GM21515 (cell line): Measurements from ENCODE around the gene CEP70.

Experiments
- ATAC-seq: cut with Tn5 transposase; IDR thresholded peaks from one replicate; pipeline ENCODE4 v1.9.1; 2021; ENCODE audit not compliant: unreplicated experiment

Gene CEP70

DNA sequence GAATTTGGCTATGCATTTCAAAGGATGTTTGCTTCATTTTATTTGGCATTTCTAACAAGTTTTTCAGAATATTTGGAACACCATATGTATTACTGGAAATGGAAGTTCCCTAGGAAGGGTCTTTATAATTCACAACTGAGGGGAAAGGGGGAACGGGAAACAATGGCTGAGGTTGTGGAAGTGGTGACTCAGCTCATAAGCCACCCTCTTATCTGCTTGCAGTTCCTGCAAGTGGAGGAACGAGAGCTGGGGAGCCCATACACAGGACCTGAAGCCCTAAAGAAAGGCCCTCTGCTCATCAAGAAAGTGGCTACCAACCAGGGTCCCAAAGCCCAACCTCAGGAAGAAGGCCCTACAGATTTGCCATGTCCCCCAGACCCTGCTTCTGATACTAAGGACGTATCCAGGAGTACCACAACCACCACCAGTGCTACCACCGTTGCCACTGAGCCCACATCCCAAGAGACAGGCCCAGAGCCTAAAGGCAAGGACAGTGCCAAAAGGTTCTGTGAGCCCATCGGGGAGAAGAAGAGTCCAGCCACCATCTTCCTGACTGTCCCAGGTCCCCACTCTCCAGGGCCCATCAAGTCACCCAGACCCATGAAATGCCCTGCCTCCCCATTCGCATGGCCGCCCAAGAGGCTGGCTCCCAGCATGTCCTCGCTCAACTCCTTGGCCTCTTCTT is 121.8 kb downstream of the CEP70 start:
- no peak for ATAC-seq

DNA sequence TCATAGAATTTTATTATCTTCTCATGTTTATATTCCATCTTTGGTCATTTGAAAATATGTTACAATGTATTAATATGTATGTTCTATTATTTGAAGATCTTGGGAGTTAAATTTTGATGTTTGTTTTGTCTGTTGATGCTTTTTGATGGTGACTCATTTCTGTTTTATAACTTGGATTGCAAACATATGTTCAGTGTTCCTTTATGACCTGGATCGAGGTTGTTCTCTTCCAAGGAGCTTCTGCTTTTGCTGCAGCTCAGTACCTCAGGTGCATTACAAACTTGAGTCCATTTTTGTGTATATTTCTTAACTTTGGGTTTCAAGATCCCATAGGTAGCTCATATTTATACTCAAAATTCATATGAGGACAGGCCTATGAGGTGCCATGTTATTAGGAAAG is 122.6 kb downstream of the CEP70 start:
- ATAC-seq = no peak

DNA sequence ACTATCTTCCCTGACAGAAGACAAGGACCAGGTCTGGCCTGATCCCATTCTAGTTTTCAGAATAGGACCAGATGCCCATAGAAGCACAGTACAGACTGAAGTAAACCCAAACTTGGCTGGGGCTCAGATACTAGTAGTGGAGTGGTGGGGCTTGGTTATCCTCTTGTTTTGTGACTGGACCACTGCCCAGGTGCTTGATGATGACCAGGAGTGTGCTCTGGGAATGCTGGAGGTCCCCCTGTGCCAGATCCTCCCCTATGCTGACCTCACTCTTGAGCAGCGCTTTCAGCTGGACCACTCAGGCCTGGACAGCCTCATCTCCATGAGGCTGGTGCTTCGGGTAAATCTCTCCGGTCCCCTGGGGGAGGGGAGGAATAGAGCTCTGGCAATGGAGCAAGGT is 123.4 kb downstream of the CEP70 start:
- no peak for ATAC-seq

DNA sequence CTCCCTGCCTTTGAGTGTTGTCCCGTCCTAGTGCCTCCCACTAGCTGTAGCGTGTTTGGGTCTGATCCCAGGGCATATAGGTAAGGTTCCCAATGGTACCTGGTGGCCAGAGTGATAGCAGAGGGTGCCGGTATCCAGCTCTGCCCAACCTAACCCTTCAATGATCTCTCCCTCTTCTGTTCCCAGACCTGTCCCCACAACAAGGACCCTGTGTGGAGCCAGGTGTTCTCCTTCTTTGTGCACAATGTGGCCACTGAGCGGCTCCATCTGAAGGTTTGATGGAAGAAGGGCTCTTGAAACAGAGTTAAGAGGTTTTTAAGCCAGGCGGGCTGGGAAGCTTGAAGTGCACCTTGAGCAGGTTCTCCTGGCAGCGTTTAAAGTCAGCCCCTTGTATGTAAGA is 124.2 kb downstream of the CEP70 start:
- ATAC-seq = no peak

DNA sequence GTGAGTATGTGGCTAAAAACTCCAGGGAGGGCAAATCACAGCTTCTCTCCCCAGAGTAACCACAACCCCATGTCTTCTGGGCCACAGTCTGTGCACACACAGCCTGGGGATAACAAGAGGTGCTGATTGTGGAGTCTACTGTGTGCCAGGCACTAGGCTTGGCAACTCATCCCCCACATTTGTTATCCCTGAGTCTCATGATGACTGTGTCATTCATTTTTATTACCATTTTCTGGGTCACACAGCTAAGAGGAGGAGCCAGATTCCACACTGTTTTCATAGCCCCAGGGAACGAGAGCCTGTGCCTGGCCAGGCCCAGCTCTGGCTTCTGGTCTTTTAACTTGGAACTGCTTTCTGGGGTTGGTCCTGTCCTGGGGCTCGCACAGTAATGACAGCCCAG is 125.2 kb downstream of the CEP70 start:
- ATAC-seq = no peak

DNA sequence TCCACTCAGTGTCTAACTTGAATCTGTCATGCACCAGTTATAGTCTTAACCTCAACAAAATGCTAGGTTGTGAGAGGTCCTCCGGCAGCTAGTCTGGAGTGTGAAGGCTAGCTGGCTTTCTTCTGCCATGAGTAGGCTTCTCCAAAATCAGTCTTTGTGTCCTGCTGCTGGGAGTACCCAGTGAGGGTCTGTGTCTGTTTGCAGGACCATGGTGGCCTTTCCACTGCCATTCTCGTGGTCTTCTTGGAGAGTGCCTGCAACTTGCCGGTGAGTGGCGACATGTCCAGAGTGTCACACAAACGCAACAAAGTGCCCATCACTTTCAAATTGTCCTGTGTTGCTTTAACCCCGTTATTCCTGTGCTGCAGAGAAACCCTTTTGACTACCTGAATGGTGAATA is 125.6 kb downstream of the CEP70 start:
- no peak for ATAC-seq

DNA sequence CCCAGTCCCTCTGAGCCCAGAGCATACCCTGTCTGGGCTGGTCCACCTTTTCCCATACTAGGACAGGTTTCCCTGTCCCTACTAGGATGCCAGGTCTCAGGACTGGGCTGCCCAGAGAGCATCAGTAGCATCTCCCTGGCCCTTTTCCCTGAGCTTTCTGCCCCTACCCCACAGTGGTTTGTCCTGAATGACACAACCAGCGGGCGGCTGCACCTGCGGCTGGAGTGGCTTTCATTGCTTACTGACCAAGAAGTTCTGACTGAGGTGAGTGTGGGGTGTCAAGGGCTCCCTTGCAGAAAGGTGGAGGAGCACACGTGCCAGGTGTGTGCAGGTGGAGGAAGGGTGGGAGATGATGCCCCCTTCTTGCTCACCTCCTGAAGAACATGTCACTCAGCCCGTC is 126.1 kb downstream of the CEP70 start:
- no peak for ATAC-seq

DNA sequence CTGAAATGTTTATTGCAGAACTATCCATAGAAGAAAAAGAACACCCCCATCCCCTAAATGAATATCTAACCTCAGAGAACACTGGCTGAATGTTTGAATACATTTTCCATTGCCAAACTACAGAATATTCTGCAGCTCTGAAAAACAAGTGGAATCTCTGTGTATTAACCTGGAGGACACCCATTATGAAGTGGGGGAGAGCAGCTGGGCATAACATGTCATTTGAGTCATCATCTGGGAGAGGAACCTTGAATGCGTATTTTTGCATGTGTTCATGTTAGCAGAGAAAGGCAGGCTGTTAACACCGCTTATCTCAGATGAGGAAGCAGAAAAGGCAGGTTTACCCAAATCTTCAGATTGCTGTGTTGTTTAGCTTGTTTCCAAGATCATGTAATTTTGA is 128.1 kb downstream of the CEP70 start:
- ATAC-seq = no peak

DNA sequence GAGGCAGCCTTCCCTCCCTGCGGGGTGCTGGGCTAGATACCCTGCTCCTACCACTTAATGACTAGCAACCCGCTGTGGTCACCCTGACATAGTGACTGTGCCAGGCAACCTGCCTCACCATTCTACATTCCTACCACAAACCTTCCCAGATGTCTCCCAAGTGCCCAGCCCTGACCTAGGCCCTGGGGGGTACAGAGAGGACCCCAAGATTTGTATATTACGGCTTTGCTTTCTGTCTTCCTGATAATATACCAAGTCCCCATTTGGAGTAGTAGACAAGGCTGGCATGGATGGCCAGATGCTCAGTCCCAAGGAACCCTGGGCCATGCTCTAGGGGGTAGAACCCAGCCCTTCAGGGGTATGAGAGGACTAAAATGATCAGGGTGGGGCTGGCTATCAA is 128.6 kb downstream of the CEP70 start:
- no peak for ATAC-seq

DNA sequence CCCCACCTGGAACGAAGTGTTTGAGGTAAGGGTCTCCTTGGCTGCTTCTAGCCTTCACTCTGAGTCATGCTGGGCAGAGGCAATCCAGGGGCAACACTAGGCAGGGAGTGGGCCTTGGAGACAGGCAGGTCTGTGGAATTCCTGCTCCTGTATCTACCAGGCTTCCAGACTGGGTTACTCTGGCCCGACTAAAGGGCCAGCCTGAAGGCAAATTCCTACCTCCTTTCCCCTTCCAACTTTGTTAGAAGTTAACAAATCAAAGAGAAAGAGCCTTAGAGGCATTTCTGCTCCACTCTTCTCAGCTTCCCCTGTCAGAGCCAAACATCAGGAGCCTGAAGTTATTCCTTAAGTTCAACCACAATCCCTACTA is 129.6 kb downstream of the CEP70 start:
- ATAC-seq = no peak

DNA sequence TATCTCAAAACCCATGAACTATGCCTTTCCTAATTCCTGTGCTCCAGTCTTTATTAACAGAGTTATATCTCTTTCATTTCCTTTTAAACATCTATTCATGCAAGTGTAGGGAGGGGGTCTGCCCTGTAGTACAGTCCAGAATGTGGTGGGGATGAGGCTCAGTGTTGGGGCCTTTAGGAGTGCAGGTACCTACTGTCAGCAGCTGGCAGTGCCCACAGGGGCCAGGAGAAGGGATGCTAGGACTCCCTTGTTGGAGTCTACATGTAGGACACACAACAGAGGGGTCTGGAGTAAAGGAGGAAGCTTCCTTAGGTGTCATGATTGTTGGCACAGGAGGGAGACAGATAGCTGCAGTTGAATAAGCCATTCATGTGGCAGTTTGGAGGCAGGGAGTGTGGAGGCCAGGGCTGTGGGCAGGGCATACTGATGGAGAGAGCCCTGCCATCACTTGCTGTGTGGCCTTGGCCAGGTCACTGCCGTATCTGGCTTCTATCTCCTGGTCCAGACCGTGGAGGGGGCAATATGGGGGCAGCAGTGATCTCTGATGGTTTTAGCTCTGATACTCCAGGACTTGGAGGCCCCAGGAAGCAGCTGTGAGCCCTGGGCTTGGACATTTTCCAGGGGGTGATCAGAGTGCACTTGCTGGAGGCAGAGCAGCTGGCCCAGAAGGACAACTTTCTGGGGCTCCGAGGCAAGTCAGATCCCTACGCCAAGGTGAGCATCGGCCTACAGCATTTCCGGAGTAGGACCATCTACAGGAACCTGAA is 130.2 kb downstream of the CEP70 start:
- ATAC-seq = no peak

DNA sequence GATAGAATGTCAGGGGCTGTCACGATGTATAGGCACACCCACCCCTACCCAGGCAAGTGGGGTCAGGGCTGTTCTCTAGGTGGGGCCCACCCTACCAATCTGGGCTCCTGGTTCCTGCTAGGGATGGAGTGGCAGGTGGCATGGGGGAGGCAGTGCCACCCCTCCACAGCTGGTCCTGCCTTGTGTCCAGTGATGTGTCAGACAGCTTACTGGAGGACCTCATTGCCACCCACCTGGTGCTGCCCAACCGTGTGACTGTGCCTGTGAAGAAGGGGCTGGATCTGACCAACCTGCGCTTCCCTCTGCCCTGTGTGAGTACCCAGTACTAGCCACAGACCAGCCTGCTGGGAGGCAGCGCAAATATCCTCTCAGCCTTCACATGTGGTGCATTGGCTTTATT is 132.2 kb downstream of the CEP70 start:
- no peak for ATAC-seq

DNA sequence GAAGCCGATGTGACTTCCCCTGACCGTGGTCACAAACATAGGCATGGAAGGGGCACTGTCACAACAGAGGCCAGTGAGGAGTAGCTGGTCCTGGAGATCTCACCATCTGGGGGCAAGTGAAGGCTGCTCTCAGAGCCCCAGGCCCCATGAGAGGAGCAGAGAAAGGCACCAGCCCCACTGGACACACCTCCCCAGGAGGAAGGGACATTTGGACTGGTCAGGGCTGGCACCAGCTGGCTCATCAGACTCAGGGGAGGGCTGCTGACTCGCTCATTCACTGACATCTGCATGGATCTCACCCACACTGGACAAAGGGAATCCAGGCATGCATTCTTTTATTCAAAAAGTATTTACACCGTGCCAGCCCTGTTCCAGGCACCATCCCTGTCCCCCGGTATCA is 132.8 kb downstream of the CEP70 start:
- no peak for ATAC-seq

DNA sequence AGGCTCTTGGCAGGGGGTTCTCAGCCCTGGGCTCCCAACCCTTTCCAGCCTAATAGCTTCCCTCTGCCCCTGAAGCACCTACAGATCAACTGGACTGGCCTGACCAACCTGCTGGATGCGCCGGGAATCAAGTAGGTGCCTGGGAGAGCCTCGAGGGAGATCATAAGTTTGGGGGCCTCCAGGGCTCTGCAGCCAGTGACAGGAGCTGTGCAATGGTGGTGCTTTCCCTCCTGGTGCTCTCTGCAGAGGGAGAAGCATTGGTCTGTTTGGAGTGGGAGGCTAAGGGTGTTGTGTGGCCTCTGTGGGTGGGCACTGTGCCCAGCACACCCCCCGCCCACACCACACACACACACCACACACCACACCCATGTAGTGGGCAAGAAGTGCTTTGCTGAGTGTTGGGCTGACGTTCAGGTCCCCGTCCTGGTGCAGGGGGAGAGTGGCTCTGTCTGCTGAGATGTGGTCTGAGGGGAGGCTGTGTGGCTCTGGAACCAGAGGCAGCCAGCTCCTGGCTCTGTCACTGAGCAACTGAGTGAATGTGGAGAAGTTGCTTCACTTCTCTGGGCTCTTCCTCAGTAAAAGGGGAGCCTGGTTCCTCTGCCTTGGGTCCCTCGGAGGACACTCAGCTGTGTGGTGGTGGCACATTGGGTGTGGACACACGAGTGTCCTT is 133.4 kb downstream of the CEP70 start:
- ATAC-seq = no peak

DNA sequence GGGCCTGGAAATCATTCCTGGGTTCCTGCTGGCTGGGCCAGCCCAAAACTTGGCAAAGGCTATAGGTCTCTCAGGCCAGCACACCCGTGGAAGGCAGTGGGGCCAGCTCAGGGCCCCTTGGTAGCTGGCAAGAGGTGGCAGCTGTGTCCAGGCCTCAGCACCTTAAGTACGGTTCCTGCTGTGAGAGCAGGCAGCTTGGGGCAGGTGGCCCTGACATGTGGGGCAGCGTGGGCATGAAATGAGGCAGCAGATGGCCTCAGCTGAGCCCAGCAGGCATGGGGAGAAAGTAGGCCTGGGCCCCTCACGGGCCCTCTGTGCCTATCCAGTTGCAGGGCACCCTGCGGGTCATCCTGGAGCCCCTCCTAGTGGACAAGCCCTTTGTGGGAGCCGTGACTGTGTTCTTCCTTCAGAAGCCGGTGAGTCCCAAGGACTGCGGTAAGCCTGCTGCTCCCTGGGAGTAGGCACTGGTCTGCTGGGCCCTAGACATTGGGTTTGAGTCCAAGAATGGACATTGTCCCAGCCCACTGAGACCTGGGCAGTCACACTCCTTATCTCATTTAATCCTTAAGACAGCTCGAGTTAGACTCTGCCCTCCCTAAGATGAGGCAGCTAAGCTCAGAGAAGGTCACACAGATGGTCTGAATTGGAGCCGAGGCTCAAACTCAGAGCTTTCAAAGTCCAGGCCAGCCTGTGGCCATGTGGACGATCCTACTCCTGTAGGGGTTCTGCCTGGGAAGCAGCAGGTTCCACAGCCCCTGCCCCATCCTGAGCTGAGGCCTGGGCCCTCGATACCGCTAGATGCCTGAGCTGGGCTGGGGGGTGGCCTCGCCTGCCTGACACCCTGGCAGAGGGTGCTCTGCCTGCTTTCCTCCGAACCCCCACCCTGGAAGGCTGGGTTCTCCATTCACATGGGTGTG is 134.2 kb downstream of the CEP70 start:
- no peak for ATAC-seq

DNA sequence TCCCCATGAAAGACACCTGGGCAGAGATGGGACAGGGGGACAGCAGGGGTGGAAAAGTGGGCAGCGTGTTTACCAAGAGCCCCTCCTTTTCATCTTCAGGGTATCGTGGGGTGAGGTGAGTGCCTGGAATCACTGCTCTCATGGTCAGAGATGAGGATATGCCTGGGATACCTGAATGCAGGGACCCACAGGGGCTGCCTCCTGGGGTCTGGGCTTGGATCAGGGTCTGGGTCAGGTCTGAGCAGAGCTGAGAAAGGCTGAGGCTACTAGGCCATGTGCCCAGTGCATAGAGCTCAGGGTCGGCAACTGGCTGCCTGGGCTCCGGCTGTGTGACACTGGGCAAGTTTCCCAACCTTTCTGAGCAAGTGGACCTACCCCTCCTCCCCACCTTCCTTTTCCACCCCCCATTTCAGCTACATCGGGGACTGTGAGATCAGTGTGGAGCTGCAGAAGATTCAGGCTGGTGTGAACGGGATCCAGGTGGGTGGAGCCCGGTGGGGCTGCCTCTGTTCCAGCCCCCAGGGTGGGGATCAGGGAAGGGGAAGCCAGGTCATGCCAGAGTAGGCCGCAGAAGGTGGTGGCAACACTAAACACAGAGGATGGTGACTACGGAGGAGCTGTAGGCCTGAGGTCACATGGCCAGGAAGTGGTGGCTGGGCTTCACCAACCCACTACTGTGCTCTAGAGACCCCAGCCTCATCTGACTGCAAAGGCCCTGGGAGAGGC is 135.1 kb downstream of the CEP70 start:
- ATAC-seq = no peak

DNA sequence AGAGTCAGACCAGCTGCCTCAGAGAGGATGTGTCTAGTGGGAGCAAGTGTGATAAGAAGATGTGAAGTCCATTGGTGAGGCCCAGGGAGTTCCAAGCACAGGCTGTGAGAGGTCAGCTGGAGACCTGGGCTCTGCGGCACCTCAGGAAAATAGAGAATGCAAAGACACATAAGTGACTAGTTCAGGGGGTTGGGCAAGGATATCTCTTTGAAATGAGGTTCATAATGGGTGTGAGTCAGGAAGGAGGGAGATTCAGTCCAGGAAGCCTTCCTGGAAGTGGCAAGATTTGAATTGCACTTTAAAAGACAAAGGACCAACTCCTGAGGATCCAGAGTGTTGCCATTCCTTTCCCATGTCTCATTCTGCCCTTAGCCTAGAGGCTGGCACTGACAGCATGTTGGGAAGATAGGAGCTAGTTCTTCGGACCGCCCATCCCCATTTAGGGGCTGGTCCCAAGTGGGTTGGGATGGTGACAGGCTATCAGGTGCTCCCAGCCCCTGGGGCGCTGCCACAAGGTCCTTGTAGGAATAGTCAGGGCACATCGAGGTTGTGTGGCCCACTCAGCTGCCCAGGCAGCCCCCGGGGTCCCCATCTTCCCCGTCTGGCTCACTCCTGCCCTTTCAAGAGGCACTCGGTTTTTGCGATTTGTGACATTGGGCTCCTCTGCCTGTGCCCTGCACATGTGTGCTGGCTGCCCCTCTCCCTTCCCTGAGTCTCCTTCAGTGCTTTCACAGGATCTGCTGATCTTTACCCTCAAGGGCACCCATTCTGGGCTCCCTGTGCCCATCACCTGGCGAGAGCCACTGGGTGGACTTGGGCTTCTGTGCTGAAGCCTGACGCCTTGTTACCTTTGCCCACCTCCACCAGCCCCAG is 136.0 kb downstream of the CEP70 start:
- no peak for ATAC-seq

DNA sequence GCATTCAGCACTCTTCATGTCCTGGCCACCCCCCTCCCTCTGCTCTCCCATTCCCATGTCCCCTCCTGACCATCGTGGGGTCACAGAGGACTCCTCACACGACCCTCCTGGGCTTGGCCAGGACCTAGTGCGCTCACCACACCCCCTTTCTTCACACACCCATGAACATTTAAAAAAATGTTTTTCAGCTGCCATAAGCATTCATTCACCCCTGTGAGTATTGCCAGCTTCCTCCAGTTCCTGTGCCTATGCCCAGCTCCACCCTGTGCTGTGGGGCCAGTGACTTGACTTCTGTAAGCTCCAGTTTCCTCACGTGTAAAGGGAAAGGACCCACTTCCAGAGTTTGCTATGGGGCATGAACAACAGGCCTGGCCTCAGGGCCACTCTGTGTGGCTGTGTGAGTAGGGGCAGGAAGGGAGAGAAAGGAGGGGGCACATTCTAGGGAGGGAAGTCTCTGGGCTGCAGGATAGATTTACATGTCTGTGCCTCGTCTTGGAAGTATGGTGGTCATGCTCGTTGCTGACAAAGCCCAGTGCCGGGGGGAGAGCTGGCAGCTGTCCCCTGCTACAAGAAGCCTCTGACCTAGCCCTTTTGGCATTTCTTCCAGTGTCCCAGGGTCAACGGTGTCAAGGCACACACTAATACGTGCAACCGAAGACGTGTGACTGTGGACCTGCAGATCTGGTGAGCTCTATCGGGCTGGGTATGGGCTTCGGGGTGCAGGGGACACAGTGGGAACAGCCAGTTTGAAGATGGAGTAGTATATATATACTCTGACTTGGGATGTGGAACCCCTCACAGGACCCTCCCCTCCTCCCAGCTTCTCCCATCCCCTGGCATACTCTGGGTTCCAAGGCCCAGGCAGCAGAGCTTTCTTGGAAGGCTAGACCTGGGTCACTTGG is 136.8 kb downstream of the CEP70 start:
- no peak for ATAC-seq
